Gastroesophageal sphincter (tissue), 4 donors: ENCODE measurements around the gene SPRING1. TPM values are rescaled to one million over a fixed set of nuclear protein-coding genes. Genes with fewer than 3 reads are reported as not detected.
A peak's percentile ranks its signal among the peaks of the same experiment; 100 is the strongest.

Experiments used
- ATAC-seq: fragments of 150-250 bp; one replicate; pipeline ENCODE4 v1.9.1; 2016; ENCODE audit warnings: mild to moderate bottlenecking, moderate library complexity
- H3K27ac ChIP-seq, 4 donors: fragments of 200-600 bp; sonication (generic) in 3 of 4; 1 replicate in 3 of 4; 2 replicates in 1 of 4; pipeline ENCODE4 v1.5.1; 2016 to 2019
- H3K27me3 ChIP-seq: fragments of 200-600 bp; sonication (generic); one replicate; pipeline ENCODE4 v1.5.1; 2019
- H3K36me3 ChIP-seq, 2 donors: fragments of 200-600 bp; sonication (generic); one replicate each; pipeline ENCODE4 v1.5.1; 2019; ENCODE audit warnings: control low read depth in 1 of 2
- H3K4me1 ChIP-seq, 3 donors: fragments of 200-600 bp; sonication (generic); 1 replicate in 2 of 3; 2 replicates in 1 of 3; pipeline ENCODE4 v1.5.1; 2016 to 2019; ENCODE audit warnings: control low read depth in 2 of 3
- H3K4me3 ChIP-seq, 2 donors: fragments of 200-600 bp; sonication (generic); one replicate each; pipeline ENCODE4 v1.5.1; 2019; ENCODE audit warnings: mild to moderate bottlenecking in 1 of 2, moderate library complexity in 1 of 2
- H3K9me3 ChIP-seq, 3 donors: fragments of 200-600 bp; sonication (generic); one replicate each; pipeline ENCODE4 v1.5.1; 2017 to 2019; ENCODE audit warnings: control low read depth in 2 of 3
- CTCF ChIP-seq, 4 experiments: fragments of 200-600 bp in 2 of 4; fragments of 450-650 bp in 2 of 4; sonication (generic) in 1 of 4; IDR thresholded peaks; one replicate each; pipeline ENCODE4 v1.5.1; 2017 to 2019; ENCODE audit warnings: antibody characterized with exemption in 4 of 4, mild to moderate bottlenecking in 2 of 4, moderate library complexity in 2 of 4
- EP300 ChIP-seq: sonication (generic); formaldehyde crosslinking; IDR thresholded peaks from one replicate; pipeline ENCODE4 v1.6.1; 2017; ENCODE audit warnings: antibody characterized with exemption, mild to moderate bottlenecking
- POLR2A ChIP-seq, 2 donors: fragments of 450-650 bp; IDR thresholded peaks; one replicate each; pipeline ENCODE4 v1.6.1; 2017; ENCODE audit warnings: antibody characterized with exemption in 2 of 2, mild to moderate bottlenecking in 2 of 2, moderate library complexity in 1 of 2
- POLR2AphosphoS5 ChIP-seq: sonication (generic); formaldehyde crosslinking; IDR thresholded peaks from one replicate; pipeline ENCODE4 v1.6.1; 2017; ENCODE audit warnings: antibody characterized with exemption
- WGBS, 2 donors: methylation state at CpG; one replicate each; pipeline ENCODE4 v1.1.5; 2018; ENCODE audit warnings: low coverage in 1 of 2; 5-methylcytosine and 5-hydroxymethylcytosine counted together
- total RNA-seq, 4 donors: library from RNA; depleted of rRNA; stranded (reverse); fragments of >200 nt; gene quantifications; one replicate each; pipeline ENCODE4 v1.1.0, GENCODE V29; 2016

SPRING1 gene
- total RNA-seq, 4 donors from 2014 or later, result 5.8 to 18.7 (median 13.4) TPM

GRCh38 chr12:116739381-116739887 lies 1.6 kb upstream of the SPRING1 start:
- Histone ChIP-seq H3K27ac (no peak overlapping the region), H3K4me3 (no peak overlapping the region), H3K27me3 (no peaks in the 10 kb centered on the region), H3K4me1 (peaks cover 0 to 21% (median 10%) of the 10 kb centered on the region in 3 donors), H3K36me3 (peaks cover 0 to 8% of the 10 kb centered on the region in 2 donors), H3K9me3 (no peaks in the 10 kb centered on the region)
- TF ChIP-seq EP300 (no peak), CTCF (IDR thresholded peaks at IDR 0.05) (no peak), POLR2AphosphoS5 (no peak), POLR2A (IDR thresholded peaks at IDR 0.05) (no peak)
- 86 to 90% methylated on average over 6 to 7 of the region's 7 CpGs for WGBS, 2 donors
- ATAC-seq, result no peak

GRCh38 chr12:116736962-116737773 lies 701 bp downstream of the SPRING1 start:
- ATAC-seq, result no peak
- WGBS, 2 donors, result 0% methylated on average over 3 to 11 of the region's 24 CpGs

GRCh38 chr12:116735951-116736599 lies 1.8 kb downstream of the SPRING1 start:
- H3K27me3 ChIP-seq, result no peaks in the 10 kb centered on the region
- peak overlapping the region in 1 of 2 donors; percentile 91 for H3K4me3 ChIP-seq
- 56 to 81% methylated on average over 2 to 9 of the region's 9 CpGs for WGBS, 2 donors

More at GRCh38 chr12:116736962-116737773, 701 bp downstream of the SPRING1 start:
- Histone ChIP-seq H3K4me3 (peak overlapping the region; percentile 79 to 91), H3K27ac (peak overlapping the region in 3 of 4 donors; percentile 82 to 90 (median 84)), H3K4me1 (peaks cover 0 to 22% (median 10%) of the 10 kb centered on the region in 3 donors), H3K36me3 (peaks cover 0 to 27% of the 10 kb centered on the region in 2 donors), H3K27me3 (no peaks in the 10 kb centered on the region), H3K9me3 (no peaks in the 10 kb centered on the region)
- TF ChIP-seq EP300 (no peak), POLR2A (IDR thresholded peaks at IDR 0.05) (no peak), POLR2AphosphoS5 (no peak), CTCF (IDR thresholded peaks at IDR 0.05) (no peak)

GRCh38 chr12:116735084-116735483 lies 2.8 kb downstream of the SPRING1 start:
- H3K27ac ChIP-seq, result no peak overlapping the region
- no peak for TF ChIP-seq CTCF (IDR thresholded peaks at IDR 0.05)
- no peak for TF ChIP-seq POLR2AphosphoS5
- no peak for TF ChIP-seq EP300
- no peak for TF ChIP-seq POLR2A (IDR thresholded peaks at IDR 0.05)
- H3K27me3 ChIP-seq, result no peaks in the 10 kb centered on the region
- H3K4me1 ChIP-seq, result peaks cover 0 to 33% (median 10%) of the 10 kb centered on the region in 3 donors
- 73 to 81% methylated on average over 3 to 10 of the region's 10 CpGs for WGBS, 2 donors
- peaks cover 0 to 29% of the 10 kb centered on the region in 2 donors for H3K36me3 ChIP-seq
- no peak for ATAC-seq
- H3K9me3 ChIP-seq, result no peaks in the 10 kb centered on the region
- H3K4me3 ChIP-seq, result no peak overlapping the region

More at GRCh38 chr12:116735951-116736599, 1.8 kb downstream of the SPRING1 start:
- ATAC-seq, result no peak
- no peaks in the 10 kb centered on the region for H3K9me3 ChIP-seq
- no peak overlapping the region for H3K27ac ChIP-seq
- TF ChIP-seq POLR2AphosphoS5 (no peak), CTCF (IDR thresholded peaks at IDR 0.05) (no peak), EP300 (no peak), POLR2A (IDR thresholded peaks at IDR 0.05) (no peak)
- H3K36me3 ChIP-seq, result peaks cover 0 to 27% of the 10 kb centered on the region in 2 donors
- H3K4me1 ChIP-seq, result peaks cover 0 to 33% (median 10%) of the 10 kb centered on the region in 3 donors
